Measurements from ENCODE around the gene MKRN2OS. TPM values are rescaled to one million over a fixed set of nuclear protein-coding genes. Genes with fewer than 3 reads are reported as not detected.

Gene MKRN2OS
- total RNA-seq, 1 donor from 2014 or later, result not detected

DNA sequence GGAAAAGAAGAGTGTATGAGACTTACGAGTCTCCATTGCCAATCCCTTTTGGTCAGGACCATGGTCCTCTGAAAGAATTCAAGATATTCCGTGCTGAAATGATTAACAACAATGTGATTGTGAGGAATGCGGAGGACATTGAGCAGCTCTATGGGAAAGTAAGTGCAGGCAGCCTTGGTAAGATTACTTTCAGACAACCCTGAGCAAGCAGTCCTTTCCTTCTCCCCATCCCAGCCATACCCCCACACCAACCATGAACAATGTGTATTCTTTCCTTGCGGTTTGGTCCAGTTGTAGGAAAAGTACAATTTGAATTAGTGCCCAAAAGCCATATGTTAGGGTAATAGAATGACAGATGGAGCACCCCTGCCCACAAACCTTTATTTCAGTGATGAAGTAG, 55.5 kb downstream of the MKRN2OS start:
- no peak for DNase-seq
- intact Hi-C loops (cut with DNase I), result no loop called here
- no peak for ATAC-seq (ENCODE audit: poor library complexity)

Other genes with a start within 250 kb of the MKRN2OS start
- gene TSEN2, start 61.0 kb downstream of the MKRN2OS start, total RNA-seq, result 24.6 TPM
- gene MKRN2, start 11.6 kb upstream of the MKRN2OS start, total RNA-seq, result 27.7 TPM
- gene RAF1, start 118.6 kb upstream of the MKRN2OS start, total RNA-seq, result 142 TPM
- 5.6 TPM for gene TMEM40, start 213.8 kb upstream of the MKRN2OS start, total RNA-seq